ENCODE data around the gene USP34.
"Not testable (repeated sequence)": the region's sequence is repeated elsewhere in the genome, so short reads cannot be mapped to it uniquely, and the experiment has no call there.

Gene USP34

DNA sequence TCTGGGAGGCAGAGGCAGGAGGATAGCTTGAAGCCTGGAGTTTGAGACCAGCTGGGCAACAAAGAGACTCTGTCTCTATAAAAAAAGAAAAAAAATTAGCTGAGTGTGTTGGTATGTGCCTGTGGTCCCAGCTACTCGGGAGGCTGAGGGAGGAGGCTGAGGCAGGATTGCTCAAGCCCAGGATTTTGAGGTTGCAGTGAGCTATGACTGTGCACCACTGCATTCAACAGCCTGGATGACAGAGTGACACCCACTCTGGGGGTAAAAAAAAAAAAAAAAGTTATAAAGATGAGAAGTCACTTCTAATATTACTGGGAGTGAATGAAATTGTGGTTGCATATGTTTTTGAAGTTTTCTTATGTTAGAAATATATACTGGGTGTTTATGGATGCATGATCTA lies 237.3 kb downstream of the USP34 start:
- no peak for DNase-seq

DNA sequence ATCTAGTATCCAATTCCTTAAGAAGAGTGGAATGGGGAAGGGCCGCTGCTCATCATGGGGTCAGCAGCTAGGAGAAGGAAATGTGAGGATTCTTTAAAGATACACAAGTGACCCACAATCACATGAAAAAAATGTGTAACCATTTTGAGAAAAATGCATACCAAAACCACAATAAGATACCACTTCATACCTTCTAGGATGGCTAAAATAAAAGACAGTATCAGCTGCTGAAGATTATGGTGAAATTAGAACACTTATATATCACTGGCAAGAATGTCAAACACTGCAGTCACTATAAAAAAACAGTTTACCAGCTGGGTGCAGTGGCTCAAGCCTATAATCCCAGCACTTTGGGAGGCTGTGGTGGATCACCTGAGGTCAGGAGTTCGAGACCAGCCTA lies 241.0 kb downstream of the USP34 start:
- DNase-seq = no peak

DNA sequence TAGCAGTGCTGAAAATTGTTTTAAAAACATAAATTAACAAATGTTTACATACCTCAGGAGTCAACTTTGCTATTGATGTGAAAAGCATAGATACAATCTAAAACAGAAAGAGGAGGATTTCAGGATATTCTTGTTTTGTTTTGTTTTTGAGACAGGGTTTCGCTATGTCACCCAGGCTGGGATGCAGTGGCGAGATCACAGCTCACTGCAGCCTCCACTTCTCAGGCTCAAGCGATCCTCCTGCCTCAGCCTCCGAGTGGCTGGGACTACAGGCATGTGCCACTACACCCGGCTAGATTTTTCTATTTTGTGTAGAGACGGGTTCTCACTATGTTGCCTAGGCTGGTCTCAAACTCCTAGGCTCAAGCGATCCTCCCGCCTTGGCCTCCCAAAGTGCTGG lies 248.3 kb downstream of the USP34 start:
- no peak for DNase-seq

GRCh38 chr2:61221819-61222218 lies 249.1 kb downstream of the USP34 start:
- no peak for DNase-seq

- DNase-seq = no peak
These were observed 250.1 kb downstream of the USP34 start for GRCh38 chr2:61220768-61221167.

DNA sequence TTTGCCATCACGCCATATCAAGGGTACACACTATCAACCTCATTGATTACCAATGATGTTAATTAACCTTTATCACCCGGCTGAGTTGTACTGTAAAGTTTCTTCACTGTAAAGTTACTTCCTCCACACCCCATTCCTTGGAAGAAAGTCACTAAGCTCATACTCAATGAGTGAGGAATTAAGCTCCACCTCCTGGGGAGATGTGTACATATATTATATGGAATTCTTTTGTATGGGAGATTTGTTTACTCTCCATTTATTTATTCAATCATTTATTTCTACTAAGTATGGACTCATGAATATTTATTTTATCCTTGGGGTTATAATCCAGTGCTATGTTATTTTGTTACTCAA lies 252.1 kb downstream of the USP34 start:
- no peak for DNase-seq

DNA sequence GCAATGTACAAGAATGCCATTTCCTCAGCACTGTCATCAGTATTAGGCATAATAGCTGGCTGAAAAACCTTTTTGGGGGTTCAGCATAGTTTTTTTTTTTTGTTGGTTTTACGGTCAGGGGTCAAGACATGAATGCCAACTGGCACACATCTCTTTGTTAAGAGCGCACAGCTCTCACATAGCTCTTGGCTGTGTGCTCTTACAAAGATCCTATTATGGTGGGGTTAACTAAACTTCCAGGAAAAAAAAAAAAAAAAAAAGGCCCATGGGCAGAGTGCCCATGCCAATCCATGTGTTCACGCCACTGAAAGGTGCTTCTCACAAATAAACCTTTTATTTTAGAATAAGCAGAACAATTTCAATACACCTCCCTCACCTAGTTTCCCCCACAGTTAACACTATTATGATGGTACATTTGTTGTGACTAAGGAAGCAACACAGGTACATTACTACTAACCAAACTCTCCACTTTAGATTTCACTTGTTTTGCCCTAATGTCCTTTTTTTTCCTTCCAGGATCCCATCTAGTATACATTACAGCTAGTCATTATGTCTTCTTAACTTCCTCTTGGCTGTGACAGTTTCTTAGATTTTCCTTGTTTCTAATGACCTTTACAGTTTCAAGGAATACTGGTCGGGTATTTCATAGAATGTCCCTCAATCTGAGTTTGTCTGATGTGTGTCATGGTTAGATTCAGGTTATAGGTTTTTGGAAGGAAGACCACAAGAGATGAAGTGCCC lies 252.6 kb downstream of the USP34 start:
- no peak for DNase-seq

DNA sequence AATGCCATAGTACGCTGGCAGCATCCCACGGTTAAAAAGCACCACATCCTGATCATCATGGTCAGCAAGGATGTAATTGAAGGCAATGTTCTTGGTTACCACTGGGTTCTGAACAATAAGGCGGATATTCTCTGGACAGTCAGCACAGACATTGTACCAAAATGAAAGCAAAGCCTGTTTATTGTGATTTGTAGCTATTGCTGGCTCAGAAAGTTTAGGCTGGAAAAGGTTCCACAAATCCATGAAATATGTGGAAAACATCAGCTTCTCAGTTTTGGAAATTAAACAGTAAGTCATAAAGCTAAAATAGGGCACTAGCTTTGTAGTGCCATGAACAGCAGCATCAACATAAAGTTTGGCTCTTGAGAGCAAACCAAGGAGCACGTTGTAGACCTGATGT lies 256.7 kb downstream of the USP34 start:
- no peak for DNase-seq

- no peak for DNase-seq
These were observed 260.4 kb downstream of the USP34 start for GRCh38 chr2:61210332-61210981.

DNA sequence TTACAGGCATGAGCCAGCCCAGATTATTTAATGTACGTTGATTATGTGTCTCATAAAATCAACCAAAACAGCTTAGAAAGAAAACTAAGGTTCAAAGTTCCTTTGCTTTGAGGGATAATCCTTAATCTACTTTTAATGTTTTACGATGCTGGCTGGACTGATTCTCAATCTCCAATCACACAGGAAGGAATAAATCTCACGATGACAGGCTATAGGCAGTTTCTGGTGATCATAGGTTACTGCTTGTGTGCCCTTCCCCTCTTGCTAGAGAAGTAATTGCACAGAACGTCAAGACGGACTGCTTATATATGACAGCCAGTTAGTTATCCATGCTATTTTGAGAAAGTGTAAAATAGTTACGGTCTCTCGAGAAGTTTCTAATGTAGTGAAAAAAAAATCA lies 265.8 kb downstream of the USP34 start:
- DNase-seq = no peak

DNA sequence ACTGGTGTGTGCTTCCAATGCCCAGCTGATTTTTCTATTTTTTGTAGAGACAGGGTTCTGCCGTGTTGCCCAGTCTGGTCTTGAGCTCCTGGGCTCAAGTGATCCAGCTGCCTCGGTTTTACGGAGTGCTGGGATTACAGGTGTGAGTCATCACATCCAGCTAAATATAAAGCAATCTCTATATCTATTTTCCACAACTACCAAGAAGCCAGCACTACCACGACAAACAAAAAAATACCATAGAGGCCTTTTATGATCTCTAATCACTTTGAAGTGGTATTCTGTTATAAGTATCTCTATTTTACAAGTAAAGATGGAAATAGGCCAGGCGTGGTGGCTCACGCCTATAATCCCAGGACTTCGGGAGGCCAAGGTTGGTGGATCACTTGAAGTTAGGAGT lies 274.2 kb downstream of the USP34 start:
- DNase-seq = no peak

GRCh38 chr2:61194646-61195045 lies 276.2 kb downstream of the USP34 start:
- DNase-seq = not testable (repeated sequence)

DNA sequence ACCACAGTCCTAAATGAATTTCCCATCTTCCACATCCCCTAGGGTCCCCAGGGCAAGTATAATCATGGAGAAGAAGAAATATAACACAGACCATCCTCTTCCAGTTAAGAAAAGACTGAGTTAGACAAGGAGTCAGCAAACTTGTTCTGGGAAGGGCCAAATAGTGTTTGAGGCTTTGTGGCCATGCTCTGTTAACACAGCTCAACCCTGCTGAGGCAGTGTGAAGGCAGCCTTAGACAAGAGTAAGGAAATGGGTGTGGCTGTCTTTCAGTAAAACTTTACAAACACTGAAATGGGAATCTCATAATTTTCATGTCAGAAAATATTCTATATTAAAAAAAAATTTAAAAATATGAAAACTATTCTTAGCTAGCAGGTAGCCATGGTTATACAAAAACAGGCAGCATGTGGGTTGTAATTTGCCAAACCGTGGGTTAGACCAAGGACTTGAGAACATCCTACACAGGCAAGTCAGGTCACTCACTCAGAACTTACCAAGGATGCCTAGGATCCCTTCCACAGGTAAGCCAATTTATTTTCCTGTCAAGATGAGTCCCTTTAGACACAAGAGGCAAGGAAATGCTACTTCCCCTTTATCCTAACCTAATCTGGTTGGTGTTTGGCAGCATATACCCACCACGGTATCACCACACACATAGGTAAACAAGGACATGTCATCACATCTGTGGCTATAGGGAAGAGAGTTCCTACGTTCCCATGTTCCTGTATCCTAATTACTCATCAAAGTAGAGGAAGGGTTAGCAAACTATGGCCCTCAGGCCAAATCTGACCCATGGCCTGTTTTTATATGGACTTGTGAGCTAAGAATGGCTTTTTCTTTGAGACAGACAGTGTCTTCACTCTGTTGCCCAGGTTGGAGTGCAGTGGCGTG lies 277.0 kb downstream of the USP34 start:
- DNase-seq = no peak

- no peak for DNase-seq
These were observed 283.8 kb downstream of the USP34 start for GRCh38 chr2:61187085-61187484.

- no peak for DNase-seq
These were observed 285.6 kb downstream of the USP34 start for GRCh38 chr2:61185231-61185728.

GRCh38 chr2:61184263-61184662 lies 286.6 kb downstream of the USP34 start:
- no peak for DNase-seq

DNA sequence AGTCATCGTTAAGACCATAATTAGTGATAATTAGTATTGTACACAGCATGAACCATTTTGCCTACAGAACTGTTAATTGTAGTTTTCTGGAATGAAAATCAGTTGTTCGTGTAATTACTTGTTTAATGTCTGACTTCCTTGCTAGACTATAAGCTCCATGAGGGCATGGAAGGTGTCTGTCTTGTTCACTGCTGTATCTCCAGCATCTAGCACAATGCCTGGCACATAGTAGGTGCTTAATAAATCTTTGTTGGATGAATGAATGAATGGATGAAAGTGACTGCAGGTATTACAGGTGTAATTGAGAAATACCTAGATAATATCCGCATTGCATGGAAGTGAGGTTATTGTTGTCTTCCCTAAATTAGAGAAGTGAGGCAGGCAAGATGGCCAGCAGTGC lies 287.1 kb downstream of the USP34 start:
- DNase-seq = no peak

- DNase-seq = no peak
These were observed 288.9 kb downstream of the USP34 start for GRCh38 chr2:61182059-61182383.

DNA sequence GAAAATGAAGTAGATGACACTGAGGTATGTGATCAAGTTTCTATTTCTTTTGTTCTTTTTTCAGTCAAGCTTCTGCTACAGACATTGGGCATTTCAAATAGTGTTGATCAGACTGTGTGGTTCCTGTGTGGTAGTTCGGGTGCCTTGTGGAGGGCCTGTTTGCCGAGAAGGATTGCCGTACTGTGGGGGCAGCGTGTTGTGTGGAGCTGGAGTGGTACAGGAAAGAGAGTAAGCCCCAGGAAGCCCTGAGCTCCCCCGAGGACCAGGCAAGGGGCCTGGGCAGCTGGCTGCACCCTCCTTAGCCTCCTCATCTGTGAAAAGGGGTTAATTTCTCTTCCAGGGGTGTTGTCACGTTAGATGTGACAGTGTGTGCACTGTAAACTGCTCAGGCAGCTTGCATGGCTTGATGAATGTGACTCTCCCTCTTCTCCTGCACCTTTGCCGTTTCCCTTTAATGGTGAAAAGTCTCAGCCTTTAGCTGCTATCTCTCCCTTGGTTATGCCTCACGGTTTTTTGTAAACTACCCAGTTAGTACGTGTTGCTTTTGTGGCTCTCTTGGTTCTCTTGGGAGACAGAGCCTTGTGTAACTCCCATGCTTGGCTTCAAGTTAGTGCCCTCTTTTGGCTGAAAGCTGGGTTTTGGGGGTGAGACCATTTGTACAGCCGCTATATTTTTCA lies 289.4 kb downstream of the USP34 start:
- DNase-seq = no peak

- DNase-seq = no peak
These were observed 290.2 kb downstream of the USP34 start for GRCh38 chr2:61180686-61181085.

GRCh38 chr2:61179701-61180639 lies 290.9 kb downstream of the USP34 start:
- no peak for DNase-seq

All from bone marrow (tissue), 2 donors.